ENCODE measurements around the gene TMEM259. TPM values are rescaled to one million over a fixed set of nuclear protein-coding genes. Genes with fewer than 3 reads are reported as not detected.

The TMEM259 gene
- total and polyA plus RNA-seq, 9 of the 15 experiments (the other 6 are each of a cell fraction or from before 2014, with no cell fraction given), result 0.52 to 231 (median 63.6) TPM

- no peak for TF ChIP-seq CHD7 (IDR thresholded peaks at IDR 0.05; ENCODE audit: low read depth, low read length)
- no peak for TF ChIP-seq ZNF584 (CRISPR knock-in tag; IDR thresholded peaks at IDR 0.05; ENCODE audit: low read depth)
- TF ChIP-seq ZNF75A (CRISPR knock-in tag; IDR thresholded peaks at IDR 0.05), result no peak
- TF ChIP-seq ZNF318 (IDR thresholded peaks at IDR 0.05; ENCODE audit: borderline replicate concordance in 1 of 2, low read depth in 1 of 2), result no peak
- no peak for TF ChIP-seq PYGO2 (tag; IDR thresholded peaks at IDR 0.05)
- TF ChIP-seq THRAP3 (IDR thresholded peaks at IDR 0.05; ENCODE audit: borderline replicate concordance), result no peak
These were observed 21.1 kb upstream of the TMEM259 start (continued) for GRCh38 chr19:1041835-1042685.
